ENCODE data around the gene FHL1.
"Not testable (repeated sequence)": the region's sequence is repeated elsewhere in the genome, so short reads cannot be mapped to it uniquely, and the experiment has no call there.

GRCh38 chrX:136167989-136168388, 20.7 kb downstream of the FHL1 start:
- TF ChIP-seq CTCF, EP300 (IDR thresholded peaks at IDR 0.05): not testable (repeated sequence)

Measured in suprapubic skin (tissue), 3 donors.